NCI-H2196 treated with DMSO at 0.1 percent for 48 hours (cell line): ENCODE data around the gene RAD50.

ENCODE experiments used
- DNase-seq: peaks from one replicate; lab custom pipeline; 2025; ENCODE audit not compliant: unreplicated experiment; lab: John Stamatoyannopoulos, UW

RAD50 gene

GRCh38 chr5:132659598-132660493 is 103.1 kb downstream of the RAD50 start:
- DNase-seq: no peak

GRCh38 chr5:132661231-132662003 is 104.6 kb downstream of the RAD50 start:
- no peak for DNase-seq

- DNase-seq: no peak
Observed at GRCh38 chr5:132662004-132662401, 105.2 kb downstream of the RAD50 start.

- DNase-seq: no peak
Observed at GRCh38 chr5:132662925-132663770, 106.4 kb downstream of the RAD50 start.

- DNase-seq: no peak
Observed at GRCh38 chr5:132663771-132664695, 107.3 kb downstream of the RAD50 start.

GRCh38 chr5:132664696-132665209 is 108.0 kb downstream of the RAD50 start:
- no peak for DNase-seq

- no peak for DNase-seq
Observed at GRCh38 chr5:132665574-132666080, 108.8 kb downstream of the RAD50 start.

GRCh38 chr5:132666310-132667123 is 109.7 kb downstream of the RAD50 start:
- DNase-seq: no peak

- no peak for DNase-seq
Observed at GRCh38 chr5:132667309-132667708, 110.5 kb downstream of the RAD50 start.

GRCh38 chr5:132667761-132668705 is 111.3 kb downstream of the RAD50 start:
- no peak for DNase-seq

- DNase-seq: no peak
Observed at GRCh38 chr5:132668706-132669454, 112.1 kb downstream of the RAD50 start.

GRCh38 chr5:132669455-132669820 is 112.7 kb downstream of the RAD50 start:
- no peak for DNase-seq

- no peak for DNase-seq
Observed at GRCh38 chr5:132669966-132670882, 113.4 kb downstream of the RAD50 start.

GRCh38 chr5:132671000-132671399 is 114.2 kb downstream of the RAD50 start:
- no peak for DNase-seq

- no peak for DNase-seq
Observed at GRCh38 chr5:132673488-132673887, 116.7 kb downstream of the RAD50 start.
